ENCODE data around the gene ARPP21.

The ARPP21 gene

GRCh38 chr3:35772381-35773015, 133.2 kb downstream of the ARPP21 start:
- H3K36me3 ChIP-seq (ENCODE audit: control insufficient read depth in 2 of 2, insufficient read depth in 1 of 2, low read length in 2 of 2): no peaks in the 10 kb centered on the region
- ChIA-PET POLR2A (no interaction called here), CTCF (interaction anchor here (0.7 to 1.1 kb wide), 2 partner anchors 136 to 1635 kb away, joined by 3 to 4 read pairs; no protein-coding TSS in a partner anchor)
- H3K27ac ChIP-seq (ENCODE audit: extremely low read depth, low read depth, low read length): no peak overlapping the region
- TF ChIP-seq CTCF (tag by site-specific recombination; IDR thresholded peaks at IDR 0.05): no peak
- no peak for TF ChIP-seq ZBTB6 (tag by site-specific recombination; IDR thresholded peaks at IDR 0.05)
- no peak for TF ChIP-seq ZBTB49 (tag by site-specific recombination; IDR thresholded peaks at IDR 0.05; ENCODE audit: low read depth)
- TF ChIP-seq RBAK (tag by site-specific recombination; IDR thresholded peaks at IDR 0.05): no peak
- TF ChIP-seq ZNF837 (tag by site-specific recombination; IDR thresholded peaks at IDR 0.05): no peak
- TF ChIP-seq ZNF449 (tag by site-specific recombination; IDR thresholded peaks at IDR 0.05): no peak
- TF ChIP-seq ZNF621 (tag by site-specific recombination; IDR thresholded peaks at IDR 0.05): no peak
- no peak for TF ChIP-seq HOXC10 (CRISPR knock-in tag; IDR thresholded peaks at IDR 0.05)
- no peak for TF ChIP-seq ZNF416 (tag by site-specific recombination; IDR thresholded peaks at IDR 0.05)
- TF ChIP-seq REPIN1 (tag by site-specific recombination; IDR thresholded peaks at IDR 0.05; ENCODE audit: low read depth): no peak
- H3K4me1 ChIP-seq (ENCODE audit: control insufficient read depth, insufficient read depth, low read length): no peaks in the 10 kb centered on the region
- H3K9me3 ChIP-seq (ENCODE audit: control insufficient read depth, insufficient read depth, low read depth, low read length): no peaks in the 10 kb centered on the region
- no peak overlapping the region for H3K4me3 ChIP-seq (ENCODE audit: low read depth, low read length)

GRCh38 chr3:35773417-35773816, 134.1 kb downstream of the ARPP21 start:
- Histone ChIP-seq H3K9me3 (ENCODE audit: control insufficient read depth, insufficient read depth, low read depth, low read length) (no peaks in the 10 kb centered on the region), H3K36me3 (ENCODE audit: control insufficient read depth in 2 of 2, insufficient read depth in 1 of 2, low read length in 2 of 2) (no peaks in the 10 kb centered on the region), H3K27ac (ENCODE audit: extremely low read depth, low read depth, low read length) (no peak overlapping the region), H3K4me1 (ENCODE audit: control insufficient read depth, insufficient read depth, low read length) (no peaks in the 10 kb centered on the region), H3K4me3 (ENCODE audit: low read depth, low read length) (no peak overlapping the region)
- ChIA-PET CTCF (interaction anchor here (1.1 kb wide), 1 partner anchor 135 kb away, joined by 3 read pairs; no protein-coding TSS in a partner anchor), POLR2A (no interaction called here)
- TF ChIP-seq ZFP3 (tag by site-specific recombination; IDR thresholded peaks at IDR 0.05; ENCODE audit: low read depth) (no peak), ZNF394 (tag by site-specific recombination; IDR thresholded peaks at IDR 0.05; ENCODE audit: borderline replicate concordance) (no peak), BCL11B (tag by site-specific recombination; IDR thresholded peaks at IDR 0.05; ENCODE audit: low read depth) (no peak), ZNF449 (tag by site-specific recombination; IDR thresholded peaks at IDR 0.05) (no peak), KLF9 (tag by site-specific recombination; IDR thresholded peaks at IDR 0.05; ENCODE audit: low read depth) (no peak), ZNF624 (tag by site-specific recombination; IDR thresholded peaks at IDR 0.05) (no peak), ZBTB11 (tag by site-specific recombination; conservative IDR thresholded peaks at IDR 0.05; ENCODE audit: low read depth) (no peak), ZNF645 (tag by site-specific recombination; IDR thresholded peaks at IDR 0.05) (no peak), ZNF155 (tag by site-specific recombination; IDR thresholded peaks at IDR 0.05) (no peak), ZNF423 (tag by site-specific recombination; IDR thresholded peaks at IDR 0.05) (no peak), MZF1 (tag by site-specific recombination; IDR thresholded peaks at IDR 0.05; ENCODE audit: borderline replicate concordance) (no peak), ZNF416 (tag by site-specific recombination; IDR thresholded peaks at IDR 0.05) (no peak)
